T-helper 2 cell treated with Interferon-gamma antibody and Interleukin-4, amounts not matched to agents 5 μg/mL and 100 μg/mL, for 36 hours (primary cell): Measurements from ENCODE around the gene TBC1D5.

Experiments
- DNase-seq: peaks from one replicate; pipeline ENCODE4 v3.0.0; 2021; ENCODE audit warnings: low spot score
- H3K27ac Mint-ChIP-seq: one replicate; pipeline ENCODE4 v1.8.0; 2021; ENCODE audit warnings: mild to moderate bottlenecking, mixed read lengths
- H3K27me3 Mint-ChIP-seq: one replicate; pipeline ENCODE4 v1.8.0; 2021; ENCODE audit warnings: low read depth, mixed read lengths
- H3K36me3 Mint-ChIP-seq: one replicate; pipeline ENCODE4 v1.8.0; 2021; ENCODE audit warnings: low read depth, mixed read lengths
- H3K4me1 Mint-ChIP-seq: one replicate; pipeline ENCODE4 v1.8.0; 2021; ENCODE audit warnings: low read depth, mixed read lengths
- H3K4me3 Mint-ChIP-seq: one replicate; pipeline ENCODE4 v1.8.0; 2022; ENCODE audit warnings: mild to moderate bottlenecking, moderate library complexity, mixed read lengths
- H3K9me3 Mint-ChIP-seq: one replicate; pipeline ENCODE4 v1.8.0; 2021; ENCODE audit warnings: mixed read lengths

TBC1D5 gene

DNA sequence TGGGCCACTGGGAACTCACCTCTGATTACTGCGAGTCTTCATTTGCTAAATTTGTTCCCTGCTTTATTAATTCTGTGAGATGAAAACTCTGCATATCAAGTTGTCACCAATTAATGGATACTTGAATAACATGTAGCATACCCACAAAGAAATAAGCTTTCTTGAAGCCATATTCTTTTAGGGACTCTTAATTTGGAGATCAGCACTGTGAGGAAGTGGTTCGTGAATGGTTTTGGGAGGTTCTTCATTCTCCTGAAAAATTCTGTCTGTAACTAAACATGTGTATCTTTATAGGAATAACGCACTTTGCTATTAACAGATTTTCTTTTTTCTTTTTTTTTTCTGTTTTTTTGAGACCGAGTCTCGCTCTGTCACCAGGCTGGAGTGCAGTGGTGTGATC lies 19.1 kb upstream of the TBC1D5 start:
- Mint-ChIP-seq H3K4me3 (no peak overlapping the region), H3K36me3 (no peaks in the 10 kb centered on the region), H3K27me3 (peaks cover 22% of the 10 kb centered on the region), H3K27ac (no peak overlapping the region), H3K9me3 (no peaks in the 10 kb centered on the region), H3K4me1 (no peaks in the 10 kb centered on the region)
- no peak for DNase-seq

DNA sequence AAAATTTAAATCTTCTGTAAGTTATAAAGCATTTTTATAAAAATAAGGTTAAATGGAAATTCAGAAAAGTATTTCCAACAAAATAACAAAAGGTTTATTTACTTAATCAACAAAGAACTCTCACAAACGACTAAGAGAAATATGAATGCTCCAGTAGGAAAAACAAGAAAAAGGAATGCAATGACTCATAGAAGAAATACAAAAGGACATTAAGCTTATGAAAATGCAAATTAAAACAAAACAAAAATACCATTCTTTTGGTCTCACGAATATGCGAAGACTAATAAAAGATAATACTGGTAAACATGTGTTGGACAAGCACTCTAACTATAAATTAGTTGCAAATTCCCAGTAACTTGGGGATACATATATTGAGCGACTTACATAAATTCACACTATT lies 17.5 kb upstream of the TBC1D5 start:
- no peaks in the 10 kb centered on the region for H3K9me3 Mint-ChIP-seq
- H3K4me3 Mint-ChIP-seq, result no peak overlapping the region
- H3K36me3 Mint-ChIP-seq, result no peaks in the 10 kb centered on the region
- DNase-seq, result no peak
- H3K27ac Mint-ChIP-seq, result no peak overlapping the region
- peaks cover 27% of the 10 kb centered on the region for H3K27me3 Mint-ChIP-seq
- H3K4me1 Mint-ChIP-seq, result peaks cover 8% of the 10 kb centered on the region

DNA sequence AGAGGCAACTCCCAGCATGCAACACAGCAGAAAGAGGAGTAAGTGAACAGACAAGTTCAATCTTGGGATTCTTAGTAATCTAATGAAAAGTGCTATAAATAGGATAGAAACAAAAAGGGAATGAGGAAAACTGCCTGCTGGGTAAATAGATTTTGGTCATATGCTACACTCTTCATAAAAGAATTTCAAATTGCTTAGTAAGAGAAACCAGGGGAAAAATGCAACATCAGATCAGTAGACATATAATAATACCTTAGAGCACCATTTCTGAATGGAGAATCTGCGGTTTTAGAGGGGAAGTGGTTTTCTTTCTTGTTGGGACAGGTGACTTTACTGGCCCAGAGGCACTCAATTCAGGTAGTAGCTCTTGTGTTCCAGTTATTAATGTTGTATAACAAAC lies 13.4 kb upstream of the TBC1D5 start:
- no peak overlapping the region for H3K27ac Mint-ChIP-seq
- peaks cover 15% of the 10 kb centered on the region for H3K27me3 Mint-ChIP-seq

DNA sequence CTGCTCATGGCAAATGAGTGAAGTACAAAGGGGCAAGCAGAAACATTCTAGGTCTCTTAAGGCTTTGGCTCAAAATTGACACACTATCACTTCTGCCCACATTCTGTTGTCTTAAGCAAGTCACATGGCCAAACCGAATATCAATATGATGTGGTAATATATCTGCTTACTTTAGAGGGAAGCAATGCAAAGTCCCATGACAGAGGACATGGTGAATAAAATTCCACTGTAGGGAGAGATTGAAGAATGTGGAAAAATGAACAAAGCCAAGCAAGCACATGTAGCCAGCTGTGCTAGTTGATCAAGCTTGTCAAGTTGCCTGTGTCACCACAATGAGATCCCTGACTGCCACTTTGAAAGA lies 11.2 kb upstream of the TBC1D5 start:
- Mint-ChIP-seq H3K27me3 (peaks cover 15% of the 10 kb centered on the region), H3K36me3 (no peaks in the 10 kb centered on the region), H3K27ac (no peak overlapping the region), H3K4me3 (no peak overlapping the region), H3K9me3 (no peaks in the 10 kb centered on the region), H3K4me1 (peaks cover 20% of the 10 kb centered on the region)
- no peak for DNase-seq

More for the DNA sequence above, 13.4 kb upstream of the TBC1D5 start:
- DNase-seq, result no peak
- peaks cover 8% of the 10 kb centered on the region for H3K4me1 Mint-ChIP-seq
- H3K36me3 Mint-ChIP-seq, result no peaks in the 10 kb centered on the region
- H3K9me3 Mint-ChIP-seq, result no peaks in the 10 kb centered on the region
- H3K4me3 Mint-ChIP-seq, result no peak overlapping the region

DNA sequence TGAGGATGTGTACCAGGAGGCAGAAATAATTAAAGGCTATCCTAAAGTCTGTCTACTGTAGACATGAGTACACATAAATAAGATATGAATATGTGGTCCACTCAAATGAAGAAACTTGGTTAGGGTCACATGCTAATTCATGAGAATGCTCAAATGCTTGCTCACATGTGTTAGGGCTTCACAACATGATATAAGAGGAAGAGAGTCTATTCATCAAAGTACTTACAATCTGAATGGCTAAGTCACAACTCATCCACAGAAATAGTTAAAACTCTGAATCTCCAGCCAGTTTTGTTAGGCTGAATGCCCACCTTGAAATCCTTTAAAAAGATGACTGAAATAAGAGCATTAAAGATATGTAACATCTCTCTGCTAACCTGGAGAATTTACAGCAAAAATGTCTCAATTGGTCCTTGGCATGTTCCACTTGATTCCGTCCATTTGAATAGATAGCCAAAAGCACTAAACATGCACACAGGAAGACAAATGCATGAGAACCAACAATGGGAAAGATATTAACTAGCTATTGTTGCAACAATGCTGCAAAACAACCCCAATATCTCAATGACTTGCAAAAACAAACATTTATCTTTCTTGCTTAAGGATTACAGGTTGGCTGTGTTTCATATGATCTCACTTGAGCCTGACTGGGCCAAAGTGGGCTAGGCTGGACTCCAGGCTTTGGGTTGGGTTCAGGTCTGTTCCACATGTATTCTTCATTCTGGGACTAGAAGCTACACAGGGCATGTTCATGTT lies 10.6 kb upstream of the TBC1D5 start:
- Mint-ChIP-seq H3K9me3 (no peaks in the 10 kb centered on the region), H3K27ac (no peak overlapping the region), H3K27me3 (peaks cover 15% of the 10 kb centered on the region), H3K4me1 (peaks cover 20% of the 10 kb centered on the region), H3K4me3 (no peak overlapping the region), H3K36me3 (no peaks in the 10 kb centered on the region)
- no peak for DNase-seq

DNA sequence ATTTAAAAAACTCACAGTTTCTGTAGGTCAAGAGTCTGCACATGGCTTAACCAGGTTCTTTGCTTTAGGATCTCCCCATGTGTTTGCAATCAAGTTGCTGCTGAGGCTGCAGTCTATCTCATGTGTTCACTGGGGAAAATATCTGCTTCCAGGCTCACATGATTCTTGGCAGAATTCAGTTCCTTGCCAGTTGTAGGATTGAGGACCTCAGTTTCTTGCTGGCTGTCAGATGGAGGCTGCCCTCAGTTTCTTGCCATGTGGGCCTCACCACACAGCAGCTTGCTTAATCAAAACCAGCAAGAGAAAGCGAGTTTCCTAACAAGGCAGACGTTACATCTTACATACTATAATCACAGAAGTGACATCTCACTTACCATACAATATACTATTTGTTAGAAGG lies 10.0 kb upstream of the TBC1D5 start:
- H3K9me3 Mint-ChIP-seq, result no peaks in the 10 kb centered on the region
- H3K27ac Mint-ChIP-seq, result no peak overlapping the region
- H3K27me3 Mint-ChIP-seq, result peaks cover 12% of the 10 kb centered on the region
- no peaks in the 10 kb centered on the region for H3K36me3 Mint-ChIP-seq
- peaks cover 24% of the 10 kb centered on the region for H3K4me1 Mint-ChIP-seq
- H3K4me3 Mint-ChIP-seq, result no peak overlapping the region
- no peak for DNase-seq

DNA sequence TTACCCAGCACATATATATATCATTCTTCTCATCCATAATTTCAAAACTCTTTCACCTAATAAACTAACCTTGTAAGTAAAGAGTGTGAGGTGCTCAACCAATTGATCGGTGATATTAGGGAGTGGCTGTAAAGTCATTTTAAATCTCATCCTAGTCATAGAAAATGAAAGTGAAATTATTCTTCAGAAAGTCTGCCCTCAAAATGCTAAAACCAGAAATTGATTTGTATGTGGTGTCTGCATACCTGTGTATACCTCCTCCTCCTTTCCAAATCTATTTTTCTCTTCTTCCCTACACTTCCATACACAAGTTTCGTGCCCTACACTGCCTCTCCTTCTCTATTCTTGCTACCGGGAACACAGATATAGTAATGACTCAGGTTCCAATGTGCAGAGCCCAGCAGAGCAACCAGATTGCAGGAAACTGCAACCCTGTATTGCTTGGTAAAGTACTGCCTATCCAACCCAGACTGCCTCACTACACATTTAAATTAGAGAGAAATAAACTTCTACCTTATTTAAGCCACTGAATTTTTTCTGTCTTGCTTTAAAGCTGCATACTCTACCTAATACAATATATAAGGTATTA lies 7.4 kb upstream of the TBC1D5 start:
- DNase-seq, result no peak
- peaks cover 3% of the 10 kb centered on the region for H3K27me3 Mint-ChIP-seq
- peak overlapping the region; percentile 63 for H3K27ac Mint-ChIP-seq
- H3K36me3 Mint-ChIP-seq, result no peaks in the 10 kb centered on the region
- peaks cover 22% of the 10 kb centered on the region for H3K4me1 Mint-ChIP-seq
- H3K9me3 Mint-ChIP-seq, result no peaks in the 10 kb centered on the region
- peak overlapping the region; percentile 76 for H3K4me3 Mint-ChIP-seq

DNA sequence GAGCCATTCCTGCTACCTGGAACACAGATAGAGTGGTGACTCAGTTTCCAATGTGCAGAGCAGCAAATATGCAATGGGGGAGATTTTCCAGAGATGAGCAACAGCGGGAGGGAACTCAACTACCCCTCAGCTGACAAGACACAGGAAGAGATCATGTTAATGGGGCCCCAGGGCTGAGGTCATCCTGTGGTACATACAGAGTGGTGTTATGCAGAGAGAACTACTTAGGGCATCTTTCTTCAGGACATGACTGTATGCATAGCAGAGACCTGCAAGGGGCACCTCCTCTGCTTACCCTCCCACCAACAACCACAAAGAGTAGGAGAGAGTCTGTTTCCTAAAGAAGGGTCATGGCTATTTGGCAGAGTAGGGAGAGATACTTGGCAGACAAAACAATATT lies 6.8 kb upstream of the TBC1D5 start:
- peak overlapping the region; percentile 63 for H3K27ac Mint-ChIP-seq
- H3K4me1 Mint-ChIP-seq, result peaks cover 22% of the 10 kb centered on the region
- peak overlapping the region; percentile 76 for H3K4me3 Mint-ChIP-seq
- no peaks in the 10 kb centered on the region for H3K9me3 Mint-ChIP-seq
- no peak for DNase-seq
- peaks cover 3% of the 10 kb centered on the region for H3K27me3 Mint-ChIP-seq
- no peaks in the 10 kb centered on the region for H3K36me3 Mint-ChIP-seq

DNA sequence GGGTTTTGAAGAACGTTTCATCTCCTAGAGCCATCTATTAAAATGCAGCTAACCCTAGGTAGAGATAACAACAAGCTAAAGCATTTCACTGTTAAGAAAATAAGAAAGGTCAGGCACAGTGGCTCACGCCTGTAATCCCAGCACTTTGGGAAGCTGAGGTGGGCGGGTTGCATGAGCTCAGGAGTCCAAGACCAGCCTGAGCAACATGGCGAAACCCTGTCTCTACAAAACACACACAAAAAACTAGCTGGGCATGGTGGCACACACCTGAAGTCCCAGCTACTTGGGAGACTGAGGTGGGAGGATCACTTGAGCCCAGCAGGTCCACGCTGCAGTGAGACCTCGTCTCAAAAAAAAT lies 5.4 kb upstream of the TBC1D5 start:
- H3K9me3 Mint-ChIP-seq, result no peaks in the 10 kb centered on the region
- peak overlapping the region; percentile 10 for H3K4me3 Mint-ChIP-seq

DNA sequence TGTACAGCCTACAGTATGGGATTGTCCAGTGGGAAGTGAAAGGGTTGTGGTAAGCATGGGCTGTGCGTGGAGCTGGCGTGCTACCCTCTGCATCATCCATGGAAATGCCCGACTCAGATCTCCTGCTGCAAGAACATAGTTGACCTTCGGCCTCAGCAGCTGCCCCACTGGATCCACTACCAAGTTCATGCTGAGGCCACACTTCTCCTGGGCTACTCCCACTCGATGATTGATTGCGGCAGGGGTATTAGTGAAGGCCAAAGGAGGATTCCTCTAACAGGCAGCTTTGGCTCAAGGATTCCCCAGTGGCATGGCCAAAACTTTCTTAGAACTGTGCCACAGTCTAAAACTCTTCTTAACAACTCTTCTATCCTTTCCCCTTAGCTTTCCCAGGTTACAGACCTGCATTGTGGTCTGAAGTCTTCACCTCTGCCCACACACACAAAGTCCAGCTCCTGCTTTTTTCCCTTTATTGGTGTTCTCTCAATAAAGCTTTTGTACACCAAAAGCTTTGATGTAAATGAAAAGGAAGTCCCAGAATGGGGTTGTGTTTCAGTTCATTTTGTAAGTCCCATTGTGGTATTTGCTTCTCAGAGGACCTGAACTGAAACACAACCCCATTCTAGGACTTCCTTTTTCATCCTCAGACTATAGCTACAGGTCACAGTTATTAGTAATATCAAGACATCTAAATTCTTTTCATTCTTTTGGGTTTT lies 4.9 kb upstream of the TBC1D5 start:
- Mint-ChIP-seq H3K27ac (no peak overlapping the region), H3K36me3 (no peaks in the 10 kb centered on the region), H3K4me3 (peak overlapping the region; percentile 10), H3K4me1 (peaks cover 31% of the 10 kb centered on the region), H3K9me3 (no peaks in the 10 kb centered on the region), H3K27me3 (no peaks in the 10 kb centered on the region)
- DNase-seq, result no peak

More for the DNA sequence above, 5.4 kb upstream of the TBC1D5 start:
- Mint-ChIP-seq H3K36me3 (no peaks in the 10 kb centered on the region), H3K27ac (no peak overlapping the region), H3K4me1 (peaks cover 31% of the 10 kb centered on the region), H3K27me3 (no peaks in the 10 kb centered on the region)
- no peak for DNase-seq

DNA sequence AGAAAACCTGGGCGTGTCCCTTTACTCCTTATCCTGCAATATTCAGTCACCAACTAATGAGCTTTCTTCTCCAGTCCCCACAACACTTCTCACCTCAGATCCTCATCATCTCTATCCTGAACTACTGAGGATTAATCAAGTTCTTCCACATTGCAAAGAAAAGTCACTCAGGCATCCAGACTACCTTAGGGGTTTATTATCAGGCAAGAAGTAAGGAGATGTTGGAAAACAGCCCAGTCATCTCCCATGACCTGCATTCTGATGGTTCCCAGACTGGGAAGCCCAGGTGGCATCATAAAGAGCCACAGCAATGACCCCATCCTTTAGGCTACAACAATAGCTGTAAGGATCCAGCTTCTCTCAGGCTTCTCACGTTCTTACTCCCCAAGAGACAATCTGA lies 3.5 kb upstream of the TBC1D5 start:
- H3K4me1 Mint-ChIP-seq, result peaks cover 34% of the 10 kb centered on the region
- H3K27ac Mint-ChIP-seq, result no peak overlapping the region
- no peak overlapping the region for H3K4me3 Mint-ChIP-seq
- H3K27me3 Mint-ChIP-seq, result no peaks in the 10 kb centered on the region
- no peaks in the 10 kb centered on the region for H3K9me3 Mint-ChIP-seq
- no peak for DNase-seq
- H3K36me3 Mint-ChIP-seq, result peaks cover 1% of the 10 kb centered on the region

DNA sequence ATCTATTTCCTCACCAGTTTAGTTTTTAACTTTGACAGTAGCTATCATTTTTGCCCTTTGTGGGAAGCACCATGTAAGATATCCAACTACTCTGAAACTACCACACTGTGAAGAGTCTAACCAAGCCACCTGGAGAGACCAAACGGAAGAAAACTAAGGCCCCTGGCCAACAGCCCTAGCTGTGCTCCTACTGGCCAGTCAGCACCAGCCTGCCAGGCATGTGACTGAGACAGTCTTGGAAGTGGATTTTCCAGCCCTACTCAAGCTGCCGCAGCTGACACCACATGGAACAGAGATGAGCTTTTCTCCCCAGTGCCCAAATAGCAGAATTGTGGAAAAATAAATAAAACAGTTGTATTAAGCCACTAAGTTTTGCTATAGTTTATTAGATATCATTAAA lies 2.9 kb upstream of the TBC1D5 start:
- Mint-ChIP-seq H3K27ac (no peak overlapping the region), H3K27me3 (no peaks in the 10 kb centered on the region), H3K9me3 (no peaks in the 10 kb centered on the region), H3K4me3 (no peak overlapping the region), H3K36me3 (peaks cover 5% of the 10 kb centered on the region), H3K4me1 (peaks cover 38% of the 10 kb centered on the region)
- DNase-seq, result no peak

DNA sequence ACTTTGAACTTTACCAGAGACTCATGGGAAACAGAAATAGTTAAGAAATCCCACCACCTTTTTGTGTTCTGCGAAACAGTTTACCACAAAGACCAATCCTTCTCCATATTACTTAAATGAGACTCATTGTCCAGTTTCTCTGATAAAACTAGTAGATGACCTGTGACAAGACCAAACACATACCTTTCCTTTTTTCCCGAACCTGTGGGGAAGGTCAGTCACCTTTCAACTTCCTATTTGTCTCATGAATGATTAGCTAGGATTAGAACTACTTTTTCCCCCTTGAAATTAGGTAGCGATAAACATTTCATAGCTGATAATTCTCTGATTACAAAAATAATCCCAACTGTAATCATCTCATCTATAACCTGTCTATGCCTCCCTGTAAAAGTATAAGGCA lies 2.3 kb upstream of the TBC1D5 start:
- no peaks in the 10 kb centered on the region for H3K9me3 Mint-ChIP-seq
- no peaks in the 10 kb centered on the region for H3K27me3 Mint-ChIP-seq
- peak overlapping the region; percentile 28 for H3K4me3 Mint-ChIP-seq
- peaks cover 34% of the 10 kb centered on the region for H3K4me1 Mint-ChIP-seq
- H3K36me3 Mint-ChIP-seq, result peaks cover 5% of the 10 kb centered on the region
- no peak for DNase-seq
- no peak overlapping the region for H3K27ac Mint-ChIP-seq

DNA sequence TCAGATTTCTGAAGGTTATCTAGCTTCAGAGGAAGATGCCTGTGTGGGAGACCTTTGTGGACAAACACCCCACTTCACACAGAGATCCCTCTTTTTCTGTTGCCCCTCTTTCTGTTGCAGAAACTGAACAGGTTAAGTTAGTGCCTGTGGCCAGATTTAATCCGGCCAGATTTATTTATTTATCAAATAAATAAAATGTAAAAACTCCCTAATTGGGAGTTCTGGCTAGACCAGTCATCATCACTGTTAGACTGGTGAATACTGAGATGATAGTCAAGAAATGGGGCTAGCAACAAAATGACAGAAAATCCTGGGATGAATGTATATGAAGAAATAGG lies 1.2 kb upstream of the TBC1D5 start:
- Mint-ChIP-seq H3K27ac (peak overlapping the region; percentile 98), H3K4me1 (peaks cover 35% of the 10 kb centered on the region), H3K36me3 (peaks cover 12% of the 10 kb centered on the region), H3K4me3 (peak overlapping the region; percentile 93), H3K9me3 (no peaks in the 10 kb centered on the region), H3K27me3 (no peaks in the 10 kb centered on the region)
- DNase-seq, result no peak
